DOHH2 (cell line): Measurements from ENCODE around the gene TFIP11.

Experiments used
- EZH2phosphoT487 ChIP-seq: fragments of 200-600 bp; sonication (generic); IDR thresholded peaks from 2 replicates; pipeline ENCODE4 v1.6.1; 2017; ENCODE audit warnings: borderline replicate concordance, mild to moderate bottlenecking, antibody characterized with exemption, low read length, moderate library complexity, mixed read lengths
- TF ChIP-seq, protein P1 (sequence below): fragments of 200-600 bp; sonication (generic); IDR thresholded peaks from one replicate; pipeline ENCODE4 v1.5.1; 2014; ENCODE audit warnings: antibody characterized with exemption, mild to moderate bottlenecking, low read depth, low read length; ENCODE audit not compliant: poor library complexity, severe bottlenecking

DNA sequence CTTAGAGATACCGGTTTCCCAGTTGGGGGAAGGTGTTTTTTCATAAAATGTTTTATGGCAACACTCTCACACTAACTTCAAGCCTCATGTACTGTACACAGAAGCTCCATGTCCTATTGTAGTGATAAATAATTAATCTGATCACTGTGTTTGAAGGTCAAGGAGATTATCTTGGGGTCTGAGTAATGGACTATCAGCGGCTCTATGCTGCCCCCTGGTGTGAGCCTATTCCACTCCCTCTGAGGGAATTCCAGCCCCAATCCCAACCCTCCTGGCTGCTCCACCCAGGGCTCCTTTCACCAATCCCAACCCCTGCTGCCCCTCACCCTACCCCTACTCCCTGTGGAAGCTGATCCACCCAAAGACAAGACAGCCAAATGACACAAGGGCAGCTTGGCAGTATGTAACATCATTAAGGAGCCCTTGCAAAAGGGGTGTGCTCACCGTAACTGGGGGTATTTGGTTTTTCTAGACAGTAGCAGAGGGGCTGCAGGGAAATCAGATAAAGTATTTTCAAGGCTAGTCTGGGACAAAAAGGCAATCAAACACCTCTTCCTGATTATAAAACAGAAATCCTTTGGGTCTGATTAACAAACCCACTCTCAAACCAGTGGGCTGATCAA lies 51.0 kb downstream of the TFIP11 start:
- TF ChIP-seq, protein P1, sequence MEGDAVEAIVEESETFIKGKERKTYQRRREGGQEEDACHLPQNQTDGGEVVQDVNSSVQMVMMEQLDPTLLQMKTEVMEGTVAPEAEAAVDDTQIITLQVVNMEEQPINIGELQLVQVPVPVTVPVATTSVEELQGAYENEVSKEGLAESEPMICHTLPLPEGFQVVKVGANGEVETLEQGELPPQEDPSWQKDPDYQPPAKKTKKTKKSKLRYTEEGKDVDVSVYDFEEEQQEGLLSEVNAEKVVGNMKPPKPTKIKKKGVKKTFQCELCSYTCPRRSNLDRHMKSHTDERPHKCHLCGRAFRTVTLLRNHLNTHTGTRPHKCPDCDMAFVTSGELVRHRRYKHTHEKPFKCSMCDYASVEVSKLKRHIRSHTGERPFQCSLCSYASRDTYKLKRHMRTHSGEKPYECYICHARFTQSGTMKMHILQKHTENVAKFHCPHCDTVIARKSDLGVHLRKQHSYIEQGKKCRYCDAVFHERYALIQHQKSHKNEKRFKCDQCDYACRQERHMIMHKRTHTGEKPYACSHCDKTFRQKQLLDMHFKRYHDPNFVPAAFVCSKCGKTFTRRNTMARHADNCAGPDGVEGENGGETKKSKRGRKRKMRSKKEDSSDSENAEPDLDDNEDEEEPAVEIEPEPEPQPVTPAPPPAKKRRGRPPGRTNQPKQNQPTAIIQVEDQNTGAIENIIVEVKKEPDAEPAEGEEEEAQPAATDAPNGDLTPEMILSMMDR: peak; percentile 95
- TF ChIP-seq EZH2phosphoT487: no peak
